ENCODE measurements around the gene NHSL1.

- no peak for TF ChIP-seq EZH2 (IDR thresholded peaks at IDR 0.05; ENCODE audit: borderline replicate concordance, low read length)
- TF ChIP-seq, protein P1, sequence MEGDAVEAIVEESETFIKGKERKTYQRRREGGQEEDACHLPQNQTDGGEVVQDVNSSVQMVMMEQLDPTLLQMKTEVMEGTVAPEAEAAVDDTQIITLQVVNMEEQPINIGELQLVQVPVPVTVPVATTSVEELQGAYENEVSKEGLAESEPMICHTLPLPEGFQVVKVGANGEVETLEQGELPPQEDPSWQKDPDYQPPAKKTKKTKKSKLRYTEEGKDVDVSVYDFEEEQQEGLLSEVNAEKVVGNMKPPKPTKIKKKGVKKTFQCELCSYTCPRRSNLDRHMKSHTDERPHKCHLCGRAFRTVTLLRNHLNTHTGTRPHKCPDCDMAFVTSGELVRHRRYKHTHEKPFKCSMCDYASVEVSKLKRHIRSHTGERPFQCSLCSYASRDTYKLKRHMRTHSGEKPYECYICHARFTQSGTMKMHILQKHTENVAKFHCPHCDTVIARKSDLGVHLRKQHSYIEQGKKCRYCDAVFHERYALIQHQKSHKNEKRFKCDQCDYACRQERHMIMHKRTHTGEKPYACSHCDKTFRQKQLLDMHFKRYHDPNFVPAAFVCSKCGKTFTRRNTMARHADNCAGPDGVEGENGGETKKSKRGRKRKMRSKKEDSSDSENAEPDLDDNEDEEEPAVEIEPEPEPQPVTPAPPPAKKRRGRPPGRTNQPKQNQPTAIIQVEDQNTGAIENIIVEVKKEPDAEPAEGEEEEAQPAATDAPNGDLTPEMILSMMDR (IDR thresholded peaks at IDR 0.05; ENCODE audit: low read length), result no peak
These were observed 861 bp upstream of the NHSL1 start for GRCh38 chr6:138500045-138500665.
